ENCODE results near the gene CLGN.
A peak's percentile ranks its signal among the peaks of the same experiment; 100 is the strongest.
"Not testable (repeated sequence)": the region's sequence is repeated elsewhere in the genome, so short reads cannot be mapped to it uniquely, and the experiment has no call there.

Gene CLGN, protein sequence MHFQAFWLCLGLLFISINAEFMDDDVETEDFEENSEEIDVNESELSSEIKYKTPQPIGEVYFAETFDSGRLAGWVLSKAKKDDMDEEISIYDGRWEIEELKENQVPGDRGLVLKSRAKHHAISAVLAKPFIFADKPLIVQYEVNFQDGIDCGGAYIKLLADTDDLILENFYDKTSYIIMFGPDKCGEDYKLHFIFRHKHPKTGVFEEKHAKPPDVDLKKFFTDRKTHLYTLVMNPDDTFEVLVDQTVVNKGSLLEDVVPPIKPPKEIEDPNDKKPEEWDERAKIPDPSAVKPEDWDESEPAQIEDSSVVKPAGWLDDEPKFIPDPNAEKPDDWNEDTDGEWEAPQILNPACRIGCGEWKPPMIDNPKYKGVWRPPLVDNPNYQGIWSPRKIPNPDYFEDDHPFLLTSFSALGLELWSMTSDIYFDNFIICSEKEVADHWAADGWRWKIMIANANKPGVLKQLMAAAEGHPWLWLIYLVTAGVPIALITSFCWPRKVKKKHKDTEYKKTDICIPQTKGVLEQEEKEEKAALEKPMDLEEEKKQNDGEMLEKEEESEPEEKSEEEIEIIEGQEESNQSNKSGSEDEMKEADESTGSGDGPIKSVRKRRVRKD

DNA sequence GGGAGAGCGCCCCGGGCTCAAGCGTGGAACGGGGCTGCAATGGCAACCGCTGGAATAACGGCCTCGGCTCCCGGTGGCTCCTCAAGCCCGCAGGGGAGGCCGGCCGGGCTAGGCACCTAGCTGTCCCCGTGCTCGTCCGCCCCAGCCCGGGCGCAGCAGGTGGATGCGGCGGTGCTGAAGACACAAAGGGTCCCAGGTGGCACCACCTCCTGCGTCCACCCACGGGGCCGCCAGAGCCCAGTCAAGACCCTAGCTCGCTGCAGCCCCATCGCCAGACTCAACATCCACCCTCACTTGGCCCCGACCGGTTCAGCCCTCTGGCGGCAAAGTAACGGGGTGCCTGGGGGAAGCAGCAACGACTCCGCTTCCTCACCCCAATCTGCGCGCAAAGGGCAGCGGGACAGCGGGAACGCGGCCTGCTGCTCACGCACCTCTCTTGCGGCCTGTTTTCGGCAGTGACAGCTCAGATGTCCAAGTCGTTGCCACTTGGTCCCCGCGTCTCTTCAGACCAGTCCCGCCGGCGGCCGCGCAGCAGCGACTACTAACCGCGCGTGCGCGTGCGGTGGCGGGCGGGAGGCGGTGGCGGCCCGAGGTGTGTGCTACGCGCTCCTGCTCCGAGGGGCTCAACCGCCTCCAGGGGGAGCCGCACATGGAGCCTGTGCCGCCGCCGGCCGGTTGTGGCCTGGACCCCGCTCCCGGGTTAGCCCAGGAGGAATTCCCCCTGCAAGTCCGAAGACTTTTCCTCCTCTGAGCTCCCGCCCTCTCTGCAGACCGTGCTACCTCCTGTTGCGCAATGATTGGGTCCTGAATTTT is at the start of gene CLGN:
Gene CLGN (minus strand): TSS at position 543 of the 813 bp plus-strand sequence. CDS start 14,570 bp downstream, outside the sequence.
- DNase-seq (ENCODE audit: low read depth in 2 of 2) = peak in 1 of 2 donors; percentile 21

DNA sequence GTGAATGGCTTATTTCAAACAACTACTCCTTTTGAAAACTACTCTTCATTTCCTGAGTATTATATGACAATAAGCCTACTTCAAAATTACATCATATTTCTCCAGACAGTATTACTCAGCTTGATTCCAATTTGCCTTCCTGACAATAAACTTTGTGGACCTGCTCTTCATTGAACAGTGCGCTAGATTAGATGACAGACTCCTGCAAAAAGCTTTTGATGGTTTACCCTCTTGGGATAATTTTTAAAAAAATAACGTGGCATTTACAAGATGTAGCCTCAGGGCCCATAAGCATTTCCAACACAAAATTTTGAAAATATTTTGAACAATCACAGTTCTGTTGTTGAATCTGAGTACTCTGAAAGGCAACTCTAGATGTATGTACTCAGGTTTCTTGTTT is 44.7 kb upstream of the CLGN start:
- DNase-seq (ENCODE audit: low read depth in 2 of 2) = no peak

DNA sequence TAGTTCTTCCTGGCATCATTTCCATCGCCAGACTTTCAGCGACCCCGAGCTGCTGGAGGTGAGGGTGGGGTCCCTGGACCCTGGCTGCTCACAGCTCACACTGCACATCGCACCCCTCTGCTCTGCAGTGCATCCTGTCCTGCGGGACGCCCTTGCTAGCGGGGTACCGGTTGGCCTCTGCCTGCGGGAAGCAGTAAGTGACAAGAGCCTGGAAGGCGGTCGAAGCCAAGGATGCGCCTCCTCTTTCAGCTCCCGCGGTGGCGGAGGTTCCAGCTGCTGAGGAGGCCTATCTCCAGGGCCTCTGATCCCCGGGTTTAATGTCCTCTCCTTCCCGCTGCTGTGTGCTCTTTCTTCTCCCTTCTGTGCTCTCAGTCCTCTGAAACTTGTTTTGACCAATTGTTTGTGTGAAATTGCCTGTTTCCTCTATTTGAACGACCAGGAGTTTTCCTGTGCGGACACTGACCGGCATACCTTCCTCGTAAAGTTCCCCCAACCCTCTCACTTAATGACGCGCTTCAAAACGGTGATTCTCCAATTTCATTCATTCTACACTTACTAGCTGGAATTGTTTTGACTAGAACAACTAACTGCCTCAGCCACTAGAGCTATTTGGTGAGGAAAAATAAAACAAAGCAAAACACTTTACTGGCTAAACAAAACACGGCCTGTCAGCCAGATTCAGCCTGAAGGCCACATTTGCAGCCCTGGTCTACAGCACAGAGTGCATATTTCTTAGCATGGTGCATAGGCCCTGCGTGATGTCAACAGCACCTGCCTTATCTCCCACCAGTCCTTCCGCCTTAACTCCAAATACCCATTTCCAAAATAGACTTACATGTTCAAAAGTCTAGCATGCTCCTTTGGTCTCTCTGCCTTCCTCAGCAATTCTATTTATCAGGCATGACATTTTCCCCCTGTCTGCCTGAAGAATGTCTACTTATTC is 42.6 kb upstream of the CLGN start:
- DNase-seq (ENCODE audit: low read depth in 2 of 2) = no peak

- no peak for DNase-seq (ENCODE audit: low read depth in 2 of 2)
Observed at GRCh38 chr4:140466146-140466545, 38.7 kb upstream of the CLGN start.

- DNase-seq (ENCODE audit: low read depth in 2 of 2) = no peak
Observed at GRCh38 chr4:140463614-140464013, 36.2 kb upstream of the CLGN start.

DNA sequence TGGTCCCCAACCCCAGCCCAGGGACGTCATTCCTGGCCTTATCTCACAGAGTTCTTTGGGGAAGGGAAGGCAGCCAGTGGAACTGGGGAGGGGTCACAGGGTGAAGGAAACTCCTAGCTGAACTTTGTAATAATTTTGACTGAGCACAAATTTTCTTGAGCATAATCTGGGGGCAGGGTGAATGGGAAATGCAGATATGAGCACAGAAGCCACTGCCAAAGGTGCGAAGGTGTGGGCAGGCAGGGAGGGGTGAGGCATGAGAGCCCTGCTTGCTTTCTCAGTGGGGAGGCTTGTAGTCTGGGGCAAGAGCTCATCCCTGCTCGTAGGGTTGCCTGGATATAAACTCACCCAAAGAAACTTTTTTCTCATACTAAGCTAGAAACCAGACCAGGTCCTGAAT is 35.7 kb upstream of the CLGN start:
- no peak for DNase-seq (ENCODE audit: low read depth in 2 of 2)

DNA sequence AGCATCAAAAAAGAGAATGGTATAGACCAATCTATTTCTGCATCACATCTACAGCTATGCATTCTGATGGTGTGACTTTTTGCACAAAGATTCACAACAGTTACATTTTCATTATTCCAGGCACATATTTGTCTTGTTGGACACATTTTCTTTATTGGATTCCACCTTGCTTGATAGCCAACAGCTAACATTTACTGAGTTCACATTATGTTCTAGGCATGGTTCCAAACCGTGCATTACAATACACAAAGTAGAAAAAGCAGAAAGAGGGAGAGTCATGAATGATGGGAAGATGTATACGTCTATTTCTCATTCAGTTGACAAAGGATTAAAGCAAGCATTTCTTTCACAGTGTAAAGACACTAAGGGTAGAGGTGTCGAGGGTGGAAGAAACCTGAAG is 22.9 kb upstream of the CLGN start:
- DNase-seq (ENCODE audit: low read depth in 2 of 2) = no peak

DNA sequence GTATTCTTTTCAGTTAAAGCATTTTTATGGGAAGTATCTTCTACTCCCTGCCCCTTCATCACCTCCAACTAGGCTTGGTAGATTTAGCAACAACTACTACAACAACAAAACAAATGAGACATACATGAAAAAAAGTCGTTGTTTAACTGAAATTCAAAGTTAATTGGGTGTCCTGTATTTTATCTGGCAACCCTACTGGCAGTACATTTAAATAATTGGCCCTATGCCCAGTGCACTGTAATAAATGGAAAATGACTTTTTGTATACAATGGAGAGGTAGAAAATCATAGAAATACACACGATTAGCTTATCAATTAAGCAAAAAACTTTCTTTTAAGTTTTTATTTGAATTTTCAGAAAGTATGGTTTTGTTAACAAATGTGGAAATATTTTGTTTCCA is 21.4 kb upstream of the CLGN start:
- no peak for DNase-seq (ENCODE audit: low read depth in 2 of 2)

- no peak for DNase-seq (ENCODE audit: low read depth in 2 of 2)
Observed at GRCh38 chr4:140448162-140448561, 20.7 kb upstream of the CLGN start.

GRCh38 chr4:140444347-140444746 is 16.9 kb upstream of the CLGN start:
- DNase-seq (ENCODE audit: low read depth in 2 of 2) = not testable (repeated sequence)

DNA sequence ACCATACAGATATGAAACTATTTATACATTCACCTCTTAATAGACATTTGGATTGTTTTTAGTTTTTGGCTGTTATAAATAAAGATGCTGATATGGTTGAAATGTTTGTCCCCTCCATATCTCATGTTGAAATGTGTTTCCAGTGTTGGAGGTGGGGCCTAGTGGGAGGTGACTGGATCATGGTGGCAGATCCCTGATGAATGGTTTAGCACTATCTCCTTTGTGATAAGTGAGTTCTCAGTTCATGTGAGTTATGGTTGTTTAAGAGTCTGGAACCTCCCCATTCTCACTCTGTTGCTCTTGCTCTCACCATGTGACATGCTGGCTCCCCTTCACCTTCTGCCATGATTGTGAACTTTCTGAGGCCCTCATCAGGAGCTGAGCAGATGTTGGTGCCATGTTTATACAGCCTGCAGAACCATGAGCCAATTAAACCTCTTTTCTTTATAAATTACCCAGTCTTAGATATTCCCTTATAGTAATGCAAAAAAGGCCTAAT is 12.2 kb upstream of the CLGN start:
- DNase-seq (ENCODE audit: low read depth in 2 of 2) = no peak

DNA sequence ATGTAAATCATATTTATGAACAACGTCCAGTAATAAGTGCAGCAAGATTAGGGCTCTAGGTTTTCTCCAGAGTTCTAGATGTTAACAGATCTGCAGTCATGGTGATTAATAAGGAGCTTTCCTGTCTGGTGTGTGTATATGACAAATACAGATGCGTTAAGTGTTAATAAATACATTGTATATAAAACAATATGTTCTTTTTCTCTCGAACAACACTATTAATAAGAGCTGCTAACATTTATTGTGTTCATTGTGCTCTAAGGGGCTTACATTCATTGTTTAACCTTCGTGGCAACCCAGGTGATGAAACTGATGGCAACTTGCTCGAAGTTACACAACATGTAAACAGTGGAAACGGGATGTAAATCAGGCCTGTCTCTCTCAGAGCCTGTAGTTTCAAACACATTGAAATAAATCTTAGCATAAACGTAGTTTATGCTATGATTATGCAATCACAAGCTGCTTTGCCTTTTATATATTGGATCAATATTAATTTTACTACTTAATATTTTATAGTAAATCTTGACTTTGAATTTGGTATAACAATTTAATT is 547 bp upstream of the CLGN start:
- DNase-seq (ENCODE audit: low read depth in 2 of 2) = no peak

DNA sequence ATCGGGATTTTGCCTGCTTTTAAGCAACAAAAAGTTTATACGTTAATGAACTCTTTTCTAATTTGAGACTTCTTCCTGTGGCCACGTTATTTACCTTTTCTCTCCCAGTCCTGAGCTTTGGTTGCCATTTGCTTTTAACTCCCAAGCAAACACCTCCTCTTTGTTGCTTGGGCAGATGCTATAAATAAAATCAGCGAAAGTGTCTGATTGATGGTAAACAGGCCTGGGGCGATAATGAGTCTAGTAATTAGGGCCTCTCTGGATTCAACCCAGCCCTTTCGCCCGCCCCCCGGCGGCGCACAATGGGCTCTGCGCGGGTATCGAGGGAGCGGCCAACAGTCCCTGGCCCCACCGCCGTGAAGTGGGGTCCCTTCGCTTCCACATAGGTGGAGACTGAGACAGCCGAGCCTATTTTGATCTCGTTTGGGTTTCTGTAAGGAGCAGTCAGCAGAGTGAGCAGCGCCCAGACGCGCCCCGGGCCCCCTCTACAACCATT is 790 bp downstream of the CLGN start:
- no peak for DNase-seq (ENCODE audit: low read depth in 2 of 2)

GRCh38 chr4:140423106-140423505 is 4.3 kb downstream of the CLGN start:
- no peak for DNase-seq (ENCODE audit: low read depth in 2 of 2)

DNA sequence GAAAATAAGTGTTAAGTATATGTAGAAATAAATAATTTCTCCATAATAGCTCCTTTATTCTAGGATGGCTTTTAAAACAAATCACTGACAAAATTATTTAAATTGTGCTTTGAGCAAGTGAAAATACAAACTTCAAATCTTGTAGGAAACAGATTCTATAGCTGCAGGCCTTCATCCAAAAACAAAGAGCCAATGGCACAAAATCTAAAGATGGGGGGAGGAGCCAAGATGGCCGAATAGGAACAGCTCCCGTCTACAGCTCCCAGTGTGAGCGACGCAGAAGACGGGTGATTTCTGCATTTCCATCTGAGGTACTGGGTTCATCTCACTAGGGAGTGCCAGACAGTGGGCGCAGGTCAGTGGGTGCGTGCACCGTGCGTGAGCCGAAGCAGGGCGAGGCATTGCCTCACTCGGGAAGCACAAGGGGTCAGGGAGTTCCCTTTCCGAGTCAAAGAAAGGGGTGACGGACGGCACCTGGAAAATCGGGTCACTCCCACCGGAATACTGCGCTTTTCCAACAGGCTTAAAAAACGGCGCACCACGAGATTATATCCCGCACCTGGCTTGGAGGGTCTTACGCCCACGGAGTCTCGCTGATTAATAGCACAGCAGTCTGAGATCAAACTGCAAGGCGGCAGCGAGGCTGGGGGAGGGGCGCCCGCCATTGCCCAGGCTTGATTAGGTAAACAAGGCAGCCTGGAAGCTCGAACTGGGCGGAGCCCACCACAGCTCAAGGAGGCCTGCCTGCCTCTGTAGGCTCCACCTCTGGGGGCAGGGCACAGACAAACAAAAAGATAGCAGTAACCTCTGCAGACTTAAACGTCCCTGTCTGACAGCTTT is 14.1 kb downstream of the CLGN start:
- not testable (repeated sequence) for DNase-seq (ENCODE audit: low read depth in 2 of 2)

- DNase-seq (ENCODE audit: low read depth in 2 of 2) = no peak
Observed at GRCh38 chr4:140408974-140409373, 18.5 kb downstream of the CLGN start.

DNA sequence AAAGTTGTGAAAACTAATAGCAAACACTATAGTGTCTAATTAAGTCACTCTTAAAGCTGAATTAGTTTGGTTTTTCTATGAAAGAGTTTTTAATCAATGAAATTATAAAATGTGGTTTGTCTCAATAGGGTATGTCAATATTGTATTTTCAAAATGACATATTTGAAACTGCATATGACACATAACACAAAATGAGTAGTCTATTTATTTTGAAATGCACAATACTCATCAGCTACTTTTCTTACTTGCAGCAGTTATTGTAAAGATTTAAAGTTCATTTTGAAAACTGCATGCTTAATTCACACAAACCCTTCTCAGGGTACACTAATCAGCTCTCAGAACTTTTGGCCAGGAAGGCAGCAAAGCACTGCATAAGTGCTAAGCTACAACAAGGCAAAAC is 21.2 kb downstream of the CLGN start:
- DNase-seq (ENCODE audit: low read depth in 2 of 2) = no peak

GRCh38 chr4:140400111-140400510 is 27.3 kb downstream of the CLGN start:
- DNase-seq (ENCODE audit: low read depth in 2 of 2) = no peak

DNA sequence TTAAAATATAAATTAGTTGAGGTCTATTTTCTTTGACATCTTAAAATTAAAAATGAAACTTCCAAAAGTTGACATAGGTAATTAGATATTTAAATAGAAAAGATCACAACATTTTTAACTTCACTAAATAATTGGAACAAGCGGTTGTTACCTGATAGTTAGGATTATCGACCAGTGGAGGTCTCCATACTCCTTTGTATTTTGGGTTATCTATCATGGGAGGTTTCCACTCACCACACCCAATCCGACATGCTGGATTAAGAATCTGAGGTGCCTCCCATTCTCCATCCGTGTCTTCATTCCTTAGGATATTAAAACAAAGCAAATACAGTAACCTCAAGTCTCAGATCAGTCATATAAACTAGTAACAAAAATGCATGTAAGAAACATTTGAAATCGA is 31.8 kb downstream of the CLGN start:
- no peak for DNase-seq (ENCODE audit: low read depth in 2 of 2)

DNA sequence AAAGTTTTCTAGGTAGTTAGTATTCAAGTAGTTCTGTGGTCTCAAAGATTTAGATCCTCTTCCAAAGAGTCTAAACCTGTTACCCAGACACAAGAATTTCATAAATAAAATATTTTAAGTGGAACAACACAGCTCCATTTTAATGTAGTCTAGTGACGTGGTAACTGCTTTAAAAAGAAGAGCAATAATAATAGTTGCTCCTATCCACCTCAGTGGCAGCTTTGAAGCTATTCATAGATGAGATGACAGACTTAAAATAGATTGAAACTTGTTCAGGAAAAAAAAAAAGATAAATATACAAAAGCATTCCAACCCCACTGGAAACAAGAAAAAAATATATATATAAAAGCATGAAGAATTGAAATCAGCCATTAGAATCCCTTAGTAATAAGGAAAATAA is 39.4 kb downstream of the CLGN start:
- DNase-seq (ENCODE audit: low read depth in 2 of 2) = no peak

Data from stimulated activated CD4-positive, alpha-beta T cell treated with anti-CD3 and anti-CD28 coated beads, Interleukin-1b, Interleukin-23, amount 100 ng/mL, for 1 hour (primary cell).